OCI-LY1 (cell line): ENCODE results near the gene RRAGD.

Experiments used
- EZH2 ChIP-seq: fragments of 200-600 bp; sonication (generic), shearing (Covaris generic); IDR thresholded peaks from 2 replicates; pipeline ENCODE4 v1.8.0; 2017; ENCODE audit warnings: borderline replicate concordance, mixed run types, mild to moderate bottlenecking, antibody characterized with exemption, low read length, moderate library complexity, mixed read lengths
- TF ChIP-seq, protein P1 (sequence below): fragments of 200-600 bp; sonication (generic), shearing (Covaris generic); IDR thresholded peaks from 2 replicates; pipeline ENCODE4 v1.5.1; 2017; ENCODE audit warnings: mild to moderate bottlenecking, antibody characterized with exemption, low read length, moderate library complexity, mixed read lengths

DNA sequence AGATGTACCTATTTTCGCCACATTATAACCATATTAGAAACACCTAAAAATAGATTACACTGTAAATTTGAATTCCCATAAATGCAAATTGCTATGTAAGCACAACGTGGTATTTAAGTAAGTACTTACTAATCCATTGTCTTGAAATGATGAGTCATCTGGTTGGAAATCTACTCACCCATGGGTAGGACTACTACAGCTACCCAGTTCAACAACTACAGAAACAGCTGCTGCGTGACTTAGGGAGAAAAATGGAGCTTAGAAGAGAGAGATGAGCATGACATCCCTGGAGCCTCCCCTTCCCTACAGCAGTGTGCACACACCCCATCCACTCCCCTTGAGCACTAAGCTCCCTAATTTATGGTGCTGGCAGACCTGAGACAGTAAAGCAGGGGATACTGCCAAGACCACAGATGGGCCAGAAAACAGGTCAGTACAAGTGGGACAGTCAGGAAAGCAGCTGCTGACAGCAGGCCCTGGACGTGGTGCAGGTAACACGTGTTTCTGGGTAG, 26.9 kb downstream of the RRAGD start:
- TF ChIP-seq, protein P1, sequence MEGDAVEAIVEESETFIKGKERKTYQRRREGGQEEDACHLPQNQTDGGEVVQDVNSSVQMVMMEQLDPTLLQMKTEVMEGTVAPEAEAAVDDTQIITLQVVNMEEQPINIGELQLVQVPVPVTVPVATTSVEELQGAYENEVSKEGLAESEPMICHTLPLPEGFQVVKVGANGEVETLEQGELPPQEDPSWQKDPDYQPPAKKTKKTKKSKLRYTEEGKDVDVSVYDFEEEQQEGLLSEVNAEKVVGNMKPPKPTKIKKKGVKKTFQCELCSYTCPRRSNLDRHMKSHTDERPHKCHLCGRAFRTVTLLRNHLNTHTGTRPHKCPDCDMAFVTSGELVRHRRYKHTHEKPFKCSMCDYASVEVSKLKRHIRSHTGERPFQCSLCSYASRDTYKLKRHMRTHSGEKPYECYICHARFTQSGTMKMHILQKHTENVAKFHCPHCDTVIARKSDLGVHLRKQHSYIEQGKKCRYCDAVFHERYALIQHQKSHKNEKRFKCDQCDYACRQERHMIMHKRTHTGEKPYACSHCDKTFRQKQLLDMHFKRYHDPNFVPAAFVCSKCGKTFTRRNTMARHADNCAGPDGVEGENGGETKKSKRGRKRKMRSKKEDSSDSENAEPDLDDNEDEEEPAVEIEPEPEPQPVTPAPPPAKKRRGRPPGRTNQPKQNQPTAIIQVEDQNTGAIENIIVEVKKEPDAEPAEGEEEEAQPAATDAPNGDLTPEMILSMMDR = no peak
- no peak for TF ChIP-seq EZH2
